MG63 (cell line): ENCODE measurements around the gene UBA1. TPM values are rescaled to one million over a fixed set of nuclear protein-coding genes. Genes with fewer than 3 reads are reported as not detected.

Experiments used
- DNase-seq: peaks from one replicate; pipeline ENCODE4 v3.0.0-alpha.2; 2020
- H3K27me3 ChIP-seq: fragments of 250-450 bp; sonication (Bioruptor Pico); 2 replicates; pipeline ENCODE4 v1.5.1; 2020; ENCODE audit warnings: mild to moderate bottlenecking, moderate library complexity
- H3K36me3 ChIP-seq: fragments of 250-450 bp; sonication (Bioruptor Pico); 2 replicates; pipeline ENCODE4 v1.5.1; 2020; ENCODE audit warnings: mild to moderate bottlenecking, moderate library complexity
- H3K4me3 ChIP-seq: fragments of 250-450 bp; sonication (Bioruptor Pico); 2 replicates; pipeline ENCODE4 v1.5.1; 2020; ENCODE audit warnings: mild to moderate bottlenecking, moderate library complexity
- H3K9me3 ChIP-seq: fragments of 250-450 bp; sonication (Bioruptor Pico); 2 replicates; pipeline ENCODE4 v1.5.1; 2020; ENCODE audit warnings: mild to moderate bottlenecking, moderate library complexity
- total RNA-seq: library from RNA; depleted of rRNA; stranded (reverse); fragments of >200 nt; shearing (Covaris generic); gene quantifications from 2 replicates; pipeline ENCODE4 v1.2.3, GENCODE V29; 2014; ENCODE audit warnings: low replicate concordance

Gene UBA1
- total RNA-seq, 1 experiment from 2014 or later, result 121 TPM

- Histone ChIP-seq H3K36me3 (peaks cover 18% of the 10 kb centered on the region), H3K9me3 (no peaks in the 10 kb centered on the region), H3K27me3 (no peaks in the 10 kb centered on the region), H3K4me3 (no peak overlapping the region)
- DNase-seq, result no peak
These were observed 22.8 kb downstream of the UBA1 start for GRCh38 chrX:47216393-47216925.

GRCh38 chrX:47217121-47217851, 23.7 kb downstream of the UBA1 start:
- H3K4me3 ChIP-seq, result peak overlapping the region; percentile 25
- peak; percentile 70 for DNase-seq
- no peaks in the 10 kb centered on the region for H3K27me3 ChIP-seq

GRCh38 chrX:47217852-47218279, 24.2 kb downstream of the UBA1 start:
- Histone ChIP-seq H3K4me3 (peak overlapping the region; percentile 76), H3K9me3 (no peaks in the 10 kb centered on the region), H3K27me3 (no peaks in the 10 kb centered on the region), H3K36me3 (peaks cover 15% of the 10 kb centered on the region)
- DNase-seq, result peak; percentile 96

More at GRCh38 chrX:47217121-47217851, 23.7 kb downstream of the UBA1 start:
- no peaks in the 10 kb centered on the region for H3K9me3 ChIP-seq
- peaks cover 18% of the 10 kb centered on the region for H3K36me3 ChIP-seq

- peak; percentile 66 for DNase-seq
- Histone ChIP-seq H3K27me3 (no peaks in the 10 kb centered on the region), H3K4me3 (peak within 1 kb of the TSS; percentile 76), H3K36me3 (peaks cover 10% of the 10 kb centered on the region), H3K9me3 (no peaks in the 10 kb centered on the region)
These were observed 24.8 kb downstream of the UBA1 start, which contains the start of gene CDK16 for GRCh38 chrX:47218280-47218919. TSS of gene CDK16 (plus strand) at chrX:47218681. CDS start at chrX:47223558, 4,877 bp downstream.

GRCh38 chrX:47218920-47219815, 25.5 kb downstream of the UBA1 start:
- peak; percentile 56 for DNase-seq
- Histone ChIP-seq H3K9me3 (no peaks in the 10 kb centered on the region), H3K36me3 (peaks cover 9% of the 10 kb centered on the region), H3K4me3 (peak overlapping the region; percentile 76), H3K27me3 (no peaks in the 10 kb centered on the region)

- Histone ChIP-seq H3K4me3 (no peak overlapping the region), H3K27me3 (no peaks in the 10 kb centered on the region), H3K36me3 (no peaks in the 10 kb centered on the region; the same call in none of the 2 replicates), H3K9me3 (no peaks in the 10 kb centered on the region)
- no peak for DNase-seq
These were observed 28.1 kb downstream of the UBA1 start for GRCh38 chrX:47221756-47222155.

- no peak overlapping the region for H3K4me3 ChIP-seq
- DNase-seq, result no peak
- no peaks in the 10 kb centered on the region for H3K27me3 ChIP-seq
- no peaks in the 10 kb centered on the region for H3K9me3 ChIP-seq
- H3K36me3 ChIP-seq, result peaks cover 5% of the 10 kb centered on the region
These were observed 29.2 kb downstream of the UBA1 start for GRCh38 chrX:47222751-47223350.

GRCh38 chrX:47223476-47224250, 30.0 kb downstream of the UBA1 start:
- H3K9me3 ChIP-seq, result no peaks in the 10 kb centered on the region
- peaks cover 12% of the 10 kb centered on the region for H3K36me3 ChIP-seq
- DNase-seq, result no peak
- H3K4me3 ChIP-seq, result no peak overlapping the region
- H3K27me3 ChIP-seq, result no peaks in the 10 kb centered on the region

- no peak for DNase-seq
- Histone ChIP-seq H3K9me3 (no peaks in the 10 kb centered on the region), H3K4me3 (no peak overlapping the region), H3K27me3 (no peaks in the 10 kb centered on the region), H3K36me3 (peaks cover 13% of the 10 kb centered on the region)
These were observed 30.8 kb downstream of the UBA1 start for GRCh38 chrX:47224266-47224895.

GRCh38 chrX:47224896-47225290, 31.3 kb downstream of the UBA1 start:
- DNase-seq, result no peak
- no peaks in the 10 kb centered on the region for H3K9me3 ChIP-seq
- peaks cover 13% of the 10 kb centered on the region for H3K36me3 ChIP-seq
- no peaks in the 10 kb centered on the region for H3K27me3 ChIP-seq
- no peak overlapping the region for H3K4me3 ChIP-seq

GRCh38 chrX:47226071-47226470, 32.4 kb downstream of the UBA1 start:
- Histone ChIP-seq H3K4me3 (no peak overlapping the region), H3K36me3 (peaks cover 13% of the 10 kb centered on the region), H3K27me3 (no peaks in the 10 kb centered on the region), H3K9me3 (no peaks in the 10 kb centered on the region)
- DNase-seq, result no peak

GRCh38 chrX:47226531-47227333, 33.1 kb downstream of the UBA1 start:
- DNase-seq, result no peak
- Histone ChIP-seq H3K27me3 (no peaks in the 10 kb centered on the region), H3K36me3 (peaks cover 13% of the 10 kb centered on the region), H3K4me3 (no peak overlapping the region), H3K9me3 (no peaks in the 10 kb centered on the region)

- Histone ChIP-seq H3K9me3 (no peaks in the 10 kb centered on the region), H3K4me3 (no peak overlapping the region), H3K27me3 (no peaks in the 10 kb centered on the region), H3K36me3 (peaks cover 13% of the 10 kb centered on the region)
- no peak for DNase-seq
These were observed 33.6 kb downstream of the UBA1 start for GRCh38 chrX:47227334-47227583.

GRCh38 chrX:47228550-47229270, 35.1 kb downstream of the UBA1 start:
- Histone ChIP-seq H3K9me3 (no peaks in the 10 kb centered on the region), H3K27me3 (no peaks in the 10 kb centered on the region), H3K36me3 (peaks cover 13% of the 10 kb centered on the region), H3K4me3 (no peak overlapping the region)
- DNase-seq, result no peak
